ENCODE data around the gene DDX27.

The DDX27 gene

DNA sequence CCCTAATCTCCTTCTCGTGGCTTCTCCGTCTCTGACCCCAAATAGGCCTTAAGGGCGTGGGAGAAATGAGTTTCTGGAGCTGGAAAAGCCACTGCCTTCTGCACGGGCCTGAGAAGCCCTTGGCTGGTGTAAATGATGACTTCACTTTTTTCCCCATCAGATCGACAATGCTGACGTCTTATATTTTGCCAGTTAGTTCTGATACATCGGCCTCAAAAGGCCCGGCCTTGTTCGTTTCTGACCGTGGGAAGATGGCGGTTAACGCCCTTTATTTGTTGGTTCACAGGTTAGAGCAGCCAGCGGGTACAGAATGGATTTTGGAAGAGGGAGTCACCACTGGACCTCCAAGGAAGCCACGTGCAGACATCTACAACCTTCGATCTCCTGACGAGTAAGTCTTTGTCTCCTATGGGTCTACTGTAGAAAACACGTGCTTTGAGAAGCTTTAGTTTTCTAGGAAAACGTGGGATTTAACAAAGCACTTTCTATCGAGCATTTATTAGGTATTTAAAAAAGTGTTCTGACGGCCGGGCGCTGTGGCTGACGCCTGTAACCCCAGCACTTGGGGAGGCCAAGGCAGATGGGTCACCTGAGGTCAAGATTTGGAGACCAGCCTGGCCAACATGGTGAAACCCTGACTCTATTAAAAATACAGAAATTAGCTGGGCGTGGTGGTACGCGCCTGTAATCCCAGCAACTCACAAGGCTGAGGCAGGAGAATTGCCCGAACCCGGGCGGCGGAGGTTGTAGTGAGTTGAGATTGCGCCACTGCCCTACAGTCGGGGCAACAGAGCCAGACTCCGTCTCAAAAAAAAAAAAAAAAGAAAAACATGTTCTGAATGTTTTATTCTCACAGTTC is 59.8 kb downstream of the DDX27 start:
- peak; percentile 63 for DNase-seq

GRCh38 chr20:49279677-49280462 is 60.7 kb downstream of the DDX27 start:
- DNase-seq = peak; percentile 41

DNA sequence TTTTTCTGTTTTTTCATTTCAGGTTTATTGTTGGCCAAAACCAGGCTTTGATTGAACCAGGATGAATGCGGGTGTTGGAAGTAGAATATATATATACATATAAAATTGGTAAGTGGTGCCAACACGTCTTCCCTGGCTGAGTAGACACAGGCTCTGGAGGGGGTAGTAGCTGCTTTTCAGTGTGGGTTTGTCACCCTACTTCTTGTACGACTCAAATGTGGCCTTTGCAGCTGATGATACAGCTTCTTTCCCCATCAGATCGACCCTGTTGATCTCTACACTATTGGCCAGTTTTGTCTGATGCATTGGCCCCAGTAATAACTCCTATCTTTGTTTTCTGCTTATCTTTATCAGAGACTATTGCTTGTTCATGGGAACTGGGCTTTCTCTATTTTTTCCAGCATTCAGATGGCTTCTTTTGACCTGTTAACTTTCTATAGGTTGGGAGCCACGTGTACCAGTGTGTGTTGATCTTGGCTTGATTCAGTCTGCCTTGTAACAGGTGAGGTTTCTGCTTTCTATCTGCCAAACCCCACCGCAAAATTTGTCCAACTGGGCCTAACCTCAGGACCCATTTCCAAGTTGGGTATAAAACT is 61.3 kb downstream of the DDX27 start:
- DNase-seq = peak; percentile 29

DNA sequence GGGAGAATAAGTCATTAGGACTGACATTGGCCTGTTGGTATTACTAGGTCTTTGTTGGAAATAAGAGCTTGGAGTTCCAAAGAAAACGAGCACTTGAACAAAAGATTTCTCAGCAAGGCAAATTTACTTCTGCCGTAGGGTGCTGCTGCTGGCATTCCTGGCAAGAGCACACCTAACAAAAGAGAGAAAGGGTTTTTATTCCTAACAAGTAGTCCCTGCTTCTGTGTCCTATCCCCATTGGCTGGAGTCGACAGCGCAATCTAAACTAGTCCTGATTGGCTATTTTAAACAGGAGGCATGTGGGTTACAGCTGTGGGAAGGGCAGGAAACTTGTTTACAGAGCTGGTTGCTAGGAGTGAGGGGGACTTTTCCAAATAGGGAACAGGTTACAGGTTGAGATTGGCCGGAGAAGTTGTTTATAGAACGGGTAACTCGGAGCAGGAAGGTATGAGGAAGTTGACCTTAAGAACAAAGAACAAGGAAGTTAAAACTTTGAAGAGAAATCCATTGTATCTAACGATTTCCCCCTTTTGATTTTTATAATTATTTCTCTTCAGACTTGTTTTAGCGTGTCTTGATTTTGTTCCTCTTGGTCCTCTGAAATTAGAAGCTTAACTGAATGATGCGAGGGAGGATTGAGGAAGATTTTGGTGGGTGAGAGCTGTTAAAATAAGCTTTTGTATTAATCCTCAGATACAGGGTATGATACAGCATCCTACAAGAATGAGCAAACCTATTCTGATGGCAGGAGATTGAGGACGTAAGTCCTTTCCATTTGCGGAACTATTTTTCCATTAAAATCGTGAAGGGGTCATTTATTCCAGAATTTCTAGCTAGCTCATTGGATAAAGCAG is 62.1 kb downstream of the DDX27 start:
- DNase-seq = peak; percentile 69

GRCh38 chr20:49281913-49282467 is 62.8 kb downstream of the DDX27 start:
- peak; percentile 23 for DNase-seq

DNA sequence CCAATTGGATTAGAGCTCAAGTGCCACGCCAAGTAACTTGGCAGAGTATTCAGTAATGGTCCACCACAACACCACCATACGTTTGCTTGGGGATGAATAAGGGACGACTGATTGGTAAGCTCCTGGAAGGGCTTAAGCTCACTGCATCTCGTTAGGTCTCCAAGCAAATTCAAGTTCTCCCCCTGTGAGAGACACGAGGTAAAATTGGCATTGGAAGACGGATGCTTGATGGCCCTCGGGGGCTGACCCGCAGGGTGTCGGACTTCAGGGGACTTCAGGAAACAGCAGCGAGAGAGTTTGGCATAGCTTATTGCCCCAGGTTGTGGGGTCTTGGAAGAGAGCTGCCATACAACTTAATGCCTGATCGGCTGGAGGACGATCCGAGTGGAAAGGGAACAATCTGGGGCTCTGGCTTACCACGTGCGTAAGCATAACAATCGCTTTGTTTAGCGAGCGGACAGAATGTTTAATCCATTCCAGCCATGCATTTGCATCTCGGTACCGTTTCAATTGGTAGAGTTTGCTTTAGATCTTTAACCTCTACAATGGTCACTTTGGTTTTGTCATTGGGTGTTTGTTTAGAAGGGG is 63.5 kb downstream of the DDX27 start:
- DNase-seq = peak; percentile 28

DNA sequence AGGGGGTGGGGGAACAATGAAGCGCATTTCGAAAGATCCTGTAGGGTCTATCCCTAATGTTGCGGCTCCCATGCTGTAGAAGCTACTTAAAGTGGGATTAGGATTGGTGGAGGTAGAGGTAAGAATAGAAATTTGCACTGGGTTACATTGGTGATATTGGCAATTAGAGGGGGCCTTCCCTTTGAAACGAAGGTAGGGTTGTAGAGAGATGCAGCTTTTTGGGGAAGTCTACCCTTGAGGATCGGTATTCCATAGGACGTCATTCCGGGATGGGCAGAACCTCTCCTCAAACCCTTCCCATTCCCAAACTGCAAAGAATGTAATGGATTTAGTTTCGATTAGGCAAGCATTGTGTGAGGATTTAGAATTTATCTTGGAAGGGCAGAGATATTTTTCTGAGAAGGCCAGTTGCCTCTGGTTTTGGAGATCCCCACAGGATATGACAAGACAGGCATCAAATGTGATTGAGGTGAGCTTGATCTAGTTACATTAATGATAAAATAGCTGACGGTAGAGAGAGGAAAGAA is 64.0 kb downstream of the DDX27 start:
- DNase-seq = no peak

DNA sequence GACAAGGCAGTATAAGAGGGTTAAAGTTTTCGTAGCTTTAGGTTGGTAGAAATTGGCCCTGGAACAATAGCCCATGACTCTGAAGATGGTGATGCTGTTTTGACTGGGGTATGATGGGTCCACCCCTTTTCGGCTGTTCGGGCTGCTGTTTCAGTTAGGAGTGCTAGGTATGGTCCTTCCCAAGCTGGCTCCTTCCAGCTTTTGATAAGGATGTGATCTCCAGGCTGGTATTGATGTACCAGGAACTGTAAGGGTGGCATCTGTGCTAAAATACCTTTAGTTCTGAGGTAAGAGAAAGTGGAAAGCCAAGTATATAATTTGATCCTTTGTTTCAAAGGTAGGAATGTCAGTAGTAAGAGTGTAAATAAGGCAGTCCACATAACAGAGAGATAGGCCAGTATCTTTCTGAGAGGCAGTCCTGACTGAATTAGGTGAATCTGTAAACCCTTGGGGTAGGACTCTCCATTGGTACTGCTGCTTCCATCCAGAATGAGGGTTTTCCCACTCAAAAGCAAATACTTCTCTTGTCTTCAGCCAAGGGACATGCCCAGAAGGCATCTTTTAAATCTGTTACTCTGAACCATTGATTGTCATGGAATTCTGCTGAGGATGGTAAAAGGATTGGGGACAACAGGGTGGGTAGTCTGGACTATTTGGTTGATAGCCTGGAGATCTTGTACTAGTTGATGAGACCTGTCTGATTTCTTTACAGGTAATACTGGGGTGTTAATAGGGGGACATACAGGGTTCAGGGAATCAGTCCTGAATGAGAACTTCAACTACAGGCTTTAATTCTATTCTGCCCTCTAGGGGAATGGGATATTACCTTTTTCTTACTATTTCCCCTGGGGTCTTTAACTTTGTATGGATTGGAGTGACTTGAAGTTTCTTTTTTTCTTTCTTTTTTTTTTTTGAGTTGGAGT is 64.7 kb downstream of the DDX27 start:
- DNase-seq = peak; percentile 35

GRCh38 chr20:49284818-49285217 is 65.6 kb downstream of the DDX27 start:
- no peak for DNase-seq

DNA sequence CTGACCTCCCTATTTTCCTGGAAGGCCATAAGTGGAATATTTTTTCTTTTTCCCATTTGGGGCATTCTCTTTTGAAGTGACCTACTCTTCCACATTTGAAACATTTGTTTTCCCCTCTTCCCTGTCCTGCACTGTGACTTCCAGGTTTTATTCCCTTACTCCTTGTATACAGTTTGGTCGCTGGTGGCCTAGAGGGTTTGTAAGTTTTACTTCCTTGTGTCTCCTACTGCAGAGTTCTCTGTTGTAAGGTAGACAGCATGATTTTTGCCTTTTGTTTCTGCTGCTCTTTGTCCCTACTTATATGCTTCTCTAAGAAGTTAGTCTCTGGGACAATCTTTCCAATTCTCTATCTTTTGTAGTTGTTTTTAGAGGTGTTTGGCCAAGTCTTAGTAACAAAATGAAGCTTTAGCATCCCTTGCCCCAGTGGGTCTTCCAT is 66.0 kb downstream of the DDX27 start:
- DNase-seq = no peak

GRCh38 chr20:49285813-49286494 is 66.7 kb downstream of the DDX27 start:
- no peak for DNase-seq

- peak; percentile 34 for DNase-seq
These were observed 67.7 kb downstream of the DDX27 start for GRCh38 chr20:49286689-49287551.

GRCh38 chr20:49287555-49288249 is 68.5 kb downstream of the DDX27 start:
- DNase-seq = peak; percentile 30

- no peak for DNase-seq
These were observed 69.1 kb downstream of the DDX27 start for GRCh38 chr20:49288250-49288751.

DNA sequence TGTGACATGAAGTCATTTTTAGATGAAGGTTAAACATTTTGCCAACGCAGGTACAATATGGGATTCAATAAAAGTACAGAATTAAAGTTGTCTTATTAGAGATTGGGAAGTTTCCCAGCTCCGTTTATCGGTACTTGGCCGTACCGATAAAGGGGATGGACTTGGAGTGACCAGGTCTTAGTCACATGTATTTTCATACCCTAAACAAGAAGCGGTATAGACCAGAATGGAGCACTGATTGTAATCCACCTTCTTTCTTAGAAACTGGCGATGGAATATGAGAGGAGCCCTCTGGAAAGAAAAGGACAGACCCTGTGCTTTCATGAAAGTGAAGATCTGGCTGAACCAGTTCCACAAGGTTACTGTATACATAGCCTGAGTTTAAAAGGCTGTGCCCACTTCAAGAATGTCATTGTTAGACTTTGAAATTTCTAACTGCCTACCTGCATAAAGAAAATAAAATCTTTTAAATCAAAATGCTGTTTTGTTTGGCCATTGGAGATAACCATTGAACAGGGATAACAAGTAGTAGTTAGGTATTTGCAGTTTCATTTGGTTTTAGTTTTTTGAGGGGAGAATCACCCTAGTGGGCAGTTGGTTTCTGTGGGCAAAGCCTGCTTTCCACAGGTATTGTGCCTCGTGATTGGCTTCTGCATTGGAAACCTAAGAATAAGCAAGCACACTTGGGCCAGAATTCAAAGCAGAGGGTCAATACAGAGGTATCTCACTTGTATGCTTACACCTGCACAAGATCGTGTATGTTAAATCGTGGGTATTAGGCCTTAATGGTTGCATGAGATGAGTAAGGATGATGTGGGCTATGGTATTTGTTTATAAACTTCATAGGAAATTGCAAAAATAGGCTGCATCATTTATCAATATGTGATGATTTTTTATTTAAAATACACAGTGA is 69.8 kb downstream of the DDX27 start:
- no peak for DNase-seq

GRCh38 chr20:49290608-49291191 is 71.5 kb downstream of the DDX27 start:
- DNase-seq = peak; percentile 25
